ENCODE data around the gene ATP6V0A4.

Gene ATP6V0A4

DNA sequence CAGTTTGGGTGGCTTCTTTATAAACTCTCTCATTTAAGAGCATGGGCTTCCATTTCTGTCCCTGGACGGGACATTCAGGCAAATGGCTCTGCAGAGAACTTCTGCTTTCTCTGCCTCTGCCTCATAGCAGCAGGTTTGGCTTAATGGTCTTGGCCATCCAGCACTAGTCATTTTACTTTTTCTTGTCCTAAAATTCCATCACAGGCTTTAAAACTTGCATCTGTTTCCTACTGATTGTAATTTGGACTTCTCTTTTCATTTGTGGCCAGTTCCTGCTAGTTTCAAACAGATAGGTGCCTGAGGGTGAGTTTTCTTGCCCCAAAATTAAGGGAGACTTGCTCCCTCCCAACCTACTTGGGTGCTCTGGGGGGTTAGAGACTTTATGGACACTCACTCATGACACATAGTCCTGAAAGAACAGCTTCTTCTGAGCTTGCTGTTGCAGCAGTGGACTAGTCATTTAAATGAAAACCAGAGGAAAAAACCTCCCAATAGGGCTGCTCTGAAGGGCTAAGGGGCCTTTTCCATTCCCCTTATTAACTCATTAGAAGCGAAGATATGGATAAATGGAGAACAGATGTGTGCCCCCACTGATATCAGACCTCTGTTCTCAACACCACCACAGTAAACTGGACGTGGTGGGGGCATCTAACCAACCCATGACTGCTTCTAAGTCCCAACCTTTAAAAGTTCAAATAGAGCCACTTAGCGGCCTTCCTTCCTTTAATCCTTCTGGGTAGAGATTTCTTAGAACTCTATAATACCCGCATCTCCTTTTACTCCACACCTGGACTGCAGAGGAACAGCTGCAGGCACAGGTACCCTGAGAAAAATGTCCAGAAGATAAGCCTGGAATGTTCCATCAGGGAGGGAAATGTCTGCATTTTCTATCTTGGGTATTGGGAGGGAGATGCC is 135.7 kb downstream of the ATP6V0A4 start:
- Histone ChIP-seq H3K4me3 (ENCODE audit: low read length in 2 of 2) (no peak overlapping the region), H3K9ac (ENCODE audit: low read length in 2 of 2) (no peak overlapping the region), H3K36me3 (ENCODE audit: control insufficient read depth in 2 of 2, insufficient read depth in 2 of 2, low read length in 2 of 2) (no peaks in the 10 kb centered on the region), H3K27me3 (ENCODE audit: control insufficient read depth in 1 of 2, insufficient read depth in 2 of 2, low read length in 2 of 2) (peaks cover 5 to 8% of the 10 kb centered on the region in 2 donors), H3K4me1 (ENCODE audit: control insufficient read depth, insufficient read depth, low read length) (peaks cover 6% of the 10 kb centered on the region), H3K27ac (ENCODE audit: low read length) (no peak overlapping the region), H3K9me3 (ENCODE audit: control insufficient read depth in 2 of 2, low read length in 2 of 2) (no peaks in the 10 kb centered on the region)

- H3K27me3 ChIP-seq (ENCODE audit: control insufficient read depth in 1 of 2, insufficient read depth in 2 of 2, low read length in 2 of 2), result peaks cover 5 to 7% of the 10 kb centered on the region in 2 donors
- peaks cover 6% of the 10 kb centered on the region for H3K4me1 ChIP-seq (ENCODE audit: control insufficient read depth, insufficient read depth, low read length)
- H3K27ac ChIP-seq (ENCODE audit: low read length), result no peak overlapping the region
- H3K36me3 ChIP-seq (ENCODE audit: control insufficient read depth in 2 of 2, insufficient read depth in 2 of 2, low read length in 2 of 2), result no peaks in the 10 kb centered on the region
- no peak overlapping the region for H3K9ac ChIP-seq (ENCODE audit: low read length in 2 of 2)
- no peak overlapping the region for H3K4me3 ChIP-seq (ENCODE audit: low read length in 2 of 2)
- H3K9me3 ChIP-seq (ENCODE audit: control insufficient read depth in 2 of 2, low read length in 2 of 2), result no peaks in the 10 kb centered on the region
Measured at GRCh38 chr7:138661069-138661635, 136.8 kb downstream of the ATP6V0A4 start.

DNA sequence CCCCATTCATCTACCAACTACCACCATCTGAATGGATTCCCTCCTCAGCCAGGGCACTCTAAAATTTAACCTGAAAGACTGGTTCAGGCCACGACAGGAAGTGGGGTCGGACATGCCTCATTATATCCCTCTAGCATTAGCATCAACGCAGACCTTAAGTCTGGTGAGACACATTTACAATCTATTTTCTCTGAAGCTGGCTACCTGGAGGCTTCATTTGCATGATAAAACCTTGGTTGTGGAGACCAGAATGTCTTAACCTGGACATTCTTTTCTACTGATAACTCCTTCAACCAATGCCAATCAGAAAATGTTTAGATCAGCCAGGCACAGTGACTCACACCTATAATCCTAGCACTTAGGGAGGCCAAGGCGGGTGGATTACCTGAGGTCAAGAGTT is 139.1 kb downstream of the ATP6V0A4 start:
- Histone ChIP-seq H3K4me1 (ENCODE audit: control insufficient read depth, insufficient read depth, low read length) (no peaks in the 10 kb centered on the region), H3K27ac (ENCODE audit: low read length) (no peak overlapping the region), H3K27me3 (ENCODE audit: control insufficient read depth in 1 of 2, insufficient read depth in 2 of 2, low read length in 2 of 2) (peaks cover 0 to 2% of the 10 kb centered on the region in 2 donors), H3K4me3 (ENCODE audit: low read length in 2 of 2) (no peak overlapping the region), H3K9ac (ENCODE audit: low read length in 2 of 2) (no peak overlapping the region), H3K9me3 (ENCODE audit: control insufficient read depth in 2 of 2, low read length in 2 of 2) (peaks cover 0 to 3% of the 10 kb centered on the region in 2 donors), H3K36me3 (ENCODE audit: control insufficient read depth in 2 of 2, insufficient read depth in 2 of 2, low read length in 2 of 2) (no peaks in the 10 kb centered on the region)

GRCh38 chr7:138657854-138658386 is 140.1 kb downstream of the ATP6V0A4 start:
- Histone ChIP-seq H3K4me1 (ENCODE audit: control insufficient read depth, insufficient read depth, low read length) (no peaks in the 10 kb centered on the region), H3K9me3 (ENCODE audit: control insufficient read depth in 2 of 2, low read length in 2 of 2) (peaks cover 0 to 3% of the 10 kb centered on the region in 2 donors), H3K27me3 (ENCODE audit: control insufficient read depth in 1 of 2, insufficient read depth in 2 of 2, low read length in 2 of 2) (peaks cover 0 to 2% of the 10 kb centered on the region in 2 donors), H3K9ac (ENCODE audit: low read length in 2 of 2) (no peak overlapping the region), H3K4me3 (ENCODE audit: low read length in 2 of 2) (no peak overlapping the region), H3K27ac (ENCODE audit: low read length) (no peak overlapping the region), H3K36me3 (ENCODE audit: control insufficient read depth in 2 of 2, insufficient read depth in 2 of 2, low read length in 2 of 2) (no peaks in the 10 kb centered on the region)

- Histone ChIP-seq H3K27ac (ENCODE audit: low read length) (no peak overlapping the region), H3K9ac (ENCODE audit: low read length in 2 of 2) (no peak overlapping the region), H3K36me3 (ENCODE audit: control insufficient read depth in 2 of 2, insufficient read depth in 2 of 2, low read length in 2 of 2) (no peaks in the 10 kb centered on the region), H3K4me1 (ENCODE audit: control insufficient read depth, insufficient read depth, low read length) (no peaks in the 10 kb centered on the region), H3K9me3 (ENCODE audit: control insufficient read depth in 2 of 2, low read length in 2 of 2) (peaks cover 0 to 3% of the 10 kb centered on the region in 2 donors), H3K4me3 (ENCODE audit: low read length in 2 of 2) (no peak overlapping the region), H3K27me3 (ENCODE audit: control insufficient read depth in 1 of 2, insufficient read depth in 2 of 2, low read length in 2 of 2) (peaks cover 0 to 2% of the 10 kb centered on the region in 2 donors)
Measured at GRCh38 chr7:138656952-138657351, 141.0 kb downstream of the ATP6V0A4 start.
